Astrocyte of the cerebellum (primary cell): ENCODE data around the gene HCN2.

Experiments used
- DNase-seq: peaks from one replicate; pipeline ENCODE4 v3.0.0-alpha.2; 2011; ENCODE audit warnings: low read depth
- H3K4me3 ChIP-seq: 2 replicates; pipeline ENCODE4 v1.5.1; 2011; ENCODE audit warnings: mild to moderate bottlenecking, low read depth, low read length, moderate library complexity
- in situ Hi-C: cut with HindIII; loops from 2 replicates; pipeline ENCODE4 v1.10.0; 2017; ENCODE audit warnings: low sequenced_read_pairs
- TF ChIP-seq, protein P1 (sequence below): IDR thresholded peaks from 2 replicates; pipeline ENCODE4 v1.5.1; 2012; ENCODE audit warnings: low read length, low read depth, moderate library complexity, mild to moderate bottlenecking; ENCODE audit errors: missing control alignments

The HCN2 gene

DNA sequence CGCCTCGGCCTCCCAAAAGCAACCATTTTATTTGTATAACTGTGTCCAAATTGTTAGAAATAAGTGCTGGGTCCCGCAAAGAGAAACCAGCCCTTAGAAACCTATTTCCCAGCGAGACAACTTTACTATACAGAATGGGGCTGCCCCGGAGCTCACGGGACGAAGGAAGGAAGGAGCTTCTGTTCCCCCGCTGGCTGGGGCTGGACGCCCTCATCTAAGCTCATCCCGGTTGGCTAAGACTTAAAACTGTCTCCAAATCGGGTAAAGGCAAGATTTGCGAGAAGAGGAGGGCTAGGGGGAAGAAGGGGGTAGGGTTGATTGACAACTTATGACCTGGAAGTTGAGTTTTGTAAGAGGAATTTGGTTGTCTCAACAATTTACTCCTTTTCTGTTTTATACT, 29.6 kb upstream of the HCN2 start:
- DNase-seq = no peak
- in situ Hi-C loops = no loop called here
- H3K4me3 ChIP-seq = no peak overlapping the region
- TF ChIP-seq, protein P1, sequence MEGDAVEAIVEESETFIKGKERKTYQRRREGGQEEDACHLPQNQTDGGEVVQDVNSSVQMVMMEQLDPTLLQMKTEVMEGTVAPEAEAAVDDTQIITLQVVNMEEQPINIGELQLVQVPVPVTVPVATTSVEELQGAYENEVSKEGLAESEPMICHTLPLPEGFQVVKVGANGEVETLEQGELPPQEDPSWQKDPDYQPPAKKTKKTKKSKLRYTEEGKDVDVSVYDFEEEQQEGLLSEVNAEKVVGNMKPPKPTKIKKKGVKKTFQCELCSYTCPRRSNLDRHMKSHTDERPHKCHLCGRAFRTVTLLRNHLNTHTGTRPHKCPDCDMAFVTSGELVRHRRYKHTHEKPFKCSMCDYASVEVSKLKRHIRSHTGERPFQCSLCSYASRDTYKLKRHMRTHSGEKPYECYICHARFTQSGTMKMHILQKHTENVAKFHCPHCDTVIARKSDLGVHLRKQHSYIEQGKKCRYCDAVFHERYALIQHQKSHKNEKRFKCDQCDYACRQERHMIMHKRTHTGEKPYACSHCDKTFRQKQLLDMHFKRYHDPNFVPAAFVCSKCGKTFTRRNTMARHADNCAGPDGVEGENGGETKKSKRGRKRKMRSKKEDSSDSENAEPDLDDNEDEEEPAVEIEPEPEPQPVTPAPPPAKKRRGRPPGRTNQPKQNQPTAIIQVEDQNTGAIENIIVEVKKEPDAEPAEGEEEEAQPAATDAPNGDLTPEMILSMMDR = no peak

DNA sequence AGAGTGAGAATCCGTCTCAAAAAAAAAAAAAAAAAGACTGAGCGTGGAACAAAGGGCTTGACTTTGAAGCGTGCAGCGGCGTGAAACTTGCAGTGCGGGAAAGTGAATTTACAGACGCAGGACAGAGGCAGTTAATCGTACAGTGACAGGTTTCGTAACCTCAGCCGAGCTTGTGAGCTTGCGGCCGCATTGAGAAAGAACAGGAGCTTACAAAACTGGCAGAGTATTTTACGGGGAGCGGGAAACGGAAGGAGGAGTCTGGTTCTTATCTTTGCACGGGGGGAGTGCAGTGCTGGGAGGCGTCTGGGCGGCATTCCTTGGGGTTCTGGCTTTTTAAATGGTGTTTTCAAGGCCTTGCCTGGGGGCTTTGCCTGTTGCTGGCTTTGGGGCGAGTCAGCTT, 23.3 kb upstream of the HCN2 start:
- in situ Hi-C loops = no loop called here
- H3K4me3 ChIP-seq = no peak overlapping the region
- no peak for DNase-seq
- TF ChIP-seq, protein P1 = no peak

DNA sequence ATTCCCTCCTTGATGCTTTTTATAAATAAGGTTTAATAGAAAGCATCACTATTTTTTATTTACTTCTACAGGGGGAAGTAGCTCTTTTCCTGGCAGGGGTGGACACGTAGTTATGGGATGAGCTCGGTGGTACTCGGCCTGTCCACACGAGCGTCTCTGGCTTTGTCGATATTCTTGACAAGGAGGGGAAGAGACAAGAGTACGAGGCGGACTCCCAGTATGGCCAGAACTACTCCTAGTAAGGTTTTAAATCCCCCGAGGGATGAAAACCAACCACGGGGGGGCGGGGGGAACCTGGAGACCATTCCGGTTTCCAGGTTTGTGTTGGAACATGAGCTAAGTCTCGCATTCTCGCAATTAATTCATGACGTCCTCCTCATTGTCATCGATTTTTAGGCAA, 22.8 kb upstream of the HCN2 start:
- TF ChIP-seq, protein P1 = no peak

DNA sequence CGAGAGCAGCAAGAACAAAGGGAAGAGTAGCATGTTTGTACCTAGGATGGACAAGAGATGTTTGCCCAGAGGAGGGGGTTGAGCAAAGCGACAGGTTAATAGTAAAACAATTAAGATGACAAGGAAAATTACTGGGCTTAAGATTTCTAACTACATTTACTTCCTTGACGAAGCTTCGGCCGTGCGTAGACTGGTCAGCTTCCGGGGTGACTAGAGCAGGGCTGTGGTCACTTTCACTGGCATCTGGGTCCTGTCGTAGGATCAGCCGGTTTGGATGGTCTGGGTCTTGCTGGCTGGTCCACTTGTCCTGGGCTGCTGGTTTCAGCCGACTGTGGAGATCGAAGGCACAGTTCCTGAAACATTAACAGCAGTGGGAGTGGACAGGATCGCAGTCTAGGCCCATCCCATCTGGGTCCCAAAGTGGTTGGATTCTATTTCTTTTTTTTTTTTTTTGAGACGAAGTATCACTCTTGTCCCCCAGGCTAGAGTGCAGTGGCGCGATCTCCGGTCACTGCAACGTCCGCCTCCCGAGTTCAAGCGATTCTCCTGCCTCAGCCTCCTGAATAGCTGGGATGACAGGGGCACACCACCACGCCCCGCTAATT, 22.3 kb upstream of the HCN2 start:
- DNase-seq = no peak
- H3K4me3 ChIP-seq = no peak overlapping the region
- TF ChIP-seq, protein P1 = no peak
- in situ Hi-C loops = no loop called here

More for the DNA sequence above, 22.8 kb upstream of the HCN2 start:
- no peak for DNase-seq
- in situ Hi-C loops = no loop called here
- no peak overlapping the region for H3K4me3 ChIP-seq

DNA sequence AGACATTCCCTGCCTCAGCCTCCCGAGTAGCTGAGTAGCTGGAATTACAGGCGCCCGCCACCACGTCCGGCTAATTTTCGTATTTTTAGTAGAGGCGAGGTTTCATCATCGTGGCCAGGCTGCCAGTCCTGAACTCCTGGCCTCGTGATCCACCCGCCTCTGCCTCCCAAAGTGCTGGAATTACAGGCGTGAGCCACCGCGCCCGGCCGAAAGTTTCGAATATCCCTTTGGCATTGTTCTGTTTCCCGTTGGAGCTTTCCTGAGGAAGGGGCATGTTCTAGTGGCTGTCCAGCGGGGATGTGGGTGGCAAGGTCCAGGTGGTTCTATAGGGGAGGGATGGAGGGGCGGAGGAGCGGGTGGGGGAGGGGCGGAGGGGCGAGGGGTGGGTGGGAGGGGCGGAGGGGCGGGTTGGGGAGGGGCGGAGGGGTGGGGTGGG, 19.4 kb upstream of the HCN2 start:
- no peak for DNase-seq
- in situ Hi-C loops = no loop called here
- no peak overlapping the region for H3K4me3 ChIP-seq
- TF ChIP-seq, protein P1 = no peak

DNA sequence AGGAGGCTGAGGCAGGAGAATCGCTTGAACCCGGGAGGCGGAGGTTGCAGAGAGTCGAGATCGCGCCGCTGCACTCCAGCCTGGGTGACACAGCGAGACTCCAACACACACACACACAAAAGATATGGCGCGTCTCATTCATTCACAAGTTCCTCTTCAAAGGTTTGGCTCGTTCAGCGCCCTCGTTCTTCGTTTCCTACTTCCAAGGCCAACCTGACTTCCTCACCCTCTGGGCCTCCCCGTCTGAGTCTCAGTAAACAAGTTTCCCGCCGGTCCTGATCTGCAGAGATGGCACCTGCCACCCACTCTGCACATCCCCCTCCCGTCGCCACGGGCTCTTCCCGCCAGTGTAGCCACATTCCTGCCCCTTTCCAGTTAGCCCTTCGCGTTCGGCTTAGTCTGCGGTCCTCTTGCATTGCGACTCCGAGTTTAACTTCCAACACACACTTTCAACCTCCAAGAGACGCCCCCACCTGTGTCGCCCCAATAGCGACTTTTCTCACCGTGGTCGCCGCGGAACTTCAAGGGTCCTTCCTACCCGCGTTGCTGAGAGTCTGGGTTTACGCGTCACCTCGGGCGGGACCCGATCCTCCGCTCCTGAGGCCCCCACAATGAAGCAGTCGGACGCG, 18.6 kb upstream of the HCN2 start:
- no peak for DNase-seq

More for the DNA sequence above, 18.6 kb upstream of the HCN2 start:
- in situ Hi-C loops = no loop called here
- H3K4me3 ChIP-seq = peak overlapping the region; percentile 94
- TF ChIP-seq, protein P1 = no peak
